ENCODE data around the gene CKMT2. TPM values are rescaled to one million over a fixed set of nuclear protein-coding genes. Genes with fewer than 3 reads are reported as not detected.
A peak's percentile ranks its signal among the peaks of the same experiment; 100 is the strongest.

The CKMT2 gene
- total RNA-seq, 1 experiment from 2014 or later, result not detected

- peak; percentile 91 for TF ChIP-seq CTCF (conservative IDR thresholded peaks at IDR 0.05; ENCODE audit: low read depth, low read length)
- no peak for TF ChIP-seq EZH2 (IDR thresholded peaks at IDR 0.05; ENCODE audit: low read length, unreplicated experiment)
- no peak for TF ChIP-seq EZH2phosphoT487 (IDR thresholded peaks at IDR 0.05; ENCODE audit: borderline replicate concordance, low read length)
- Histone ChIP-seq H3K9me2 (replicated peaks; ENCODE audit: low read length) (no peaks in the 10 kb centered on the region), H3K79me2 (ENCODE audit: low read length) (no peaks in the 10 kb centered on the region), H3K27ac (ENCODE audit: low read length) (no peak overlapping the region), H2AFZ (ENCODE audit: low read length) (peak overlapping the region; percentile 69), H4K20me1 (ENCODE audit: low read length) (no peaks in the 10 kb centered on the region), H3K4me2 (ENCODE audit: low read length) (peak overlapping the region; percentile 59), H3F3A (ENCODE audit: low read length, unreplicated experiment) (no peaks in the 10 kb centered on the region), H3K36me3 (ENCODE audit: low read depth, low read length) (no peaks in the 10 kb centered on the region), H3K4me1 (ENCODE audit: insufficient read depth, low read length) (no peaks in the 10 kb centered on the region), H3K9me3 (ENCODE audit: low read length) (no peaks in the 10 kb centered on the region), H3K27me3 (ENCODE audit: low read length) (0 out of 2 replicates have a peak, but pooled peaks cover 3% of the 10 kb centered on the region), H3K4me3 (ENCODE audit: low read length) (no peak overlapping the region), H3K9ac (ENCODE audit: low read length) (no peak overlapping the region)
- intact Hi-C loops (cut with micrococcal nuclease), result loop anchor here (1.0 to 5.0 kb wide), 2 partner anchors 103 to 508 kb away; no protein-coding TSS in a partner anchor
- DNase-seq (peak; percentile 80), ATAC-seq (peak; percentile 99)
- POLR2A ChIA-PET (ENCODE audit: unreplicated experiment), result no interaction called here
- CTCF ChIA-PET, result interaction anchor here (0.6 kb wide), 1 partner anchor 370 kb away, joined by 3 read pairs; no protein-coding TSS in a partner anchor
- BruUV-seq (replicated peaks), result no TSS peak
These were observed 38.3 kb upstream of the CKMT2 start for GRCh38 chr5:81194633-81195334.

- H2AFZ ChIP-seq (ENCODE audit: low read length), result peak overlapping the region; percentile 69; the same call in 1 of the 2 replicates
- peak overlapping the region; percentile 59; the same call in 1 of the 2 replicates for H3K4me2 ChIP-seq (ENCODE audit: low read length)
- no peak overlapping the region for H3K9ac ChIP-seq (ENCODE audit: low read length)
- no peaks in the 10 kb centered on the region for H4K20me1 ChIP-seq (ENCODE audit: low read length)
- no peaks in the 10 kb centered on the region for H3K9me3 ChIP-seq (ENCODE audit: low read length)
- no peak overlapping the region for H3K4me3 ChIP-seq (ENCODE audit: low read length)
- POLR2A ChIA-PET (ENCODE audit: unreplicated experiment), result no interaction called here
- CTCF ChIA-PET, result interaction anchor here (0.6 kb wide), 1 partner anchor 370 kb away, joined by 3 read pairs; no protein-coding TSS in a partner anchor
- BruUV-seq (replicated peaks), result no TSS peak
- intact Hi-C loops (cut with micrococcal nuclease), result loop anchor here (1.0 to 5.0 kb wide), 2 partner anchors 102 to 509 kb away; no protein-coding TSS in a partner anchor
- H3K36me3 ChIP-seq (ENCODE audit: low read depth, low read length), result no peaks in the 10 kb centered on the region
- no peaks in the 10 kb centered on the region for H3F3A ChIP-seq (ENCODE audit: low read length, unreplicated experiment)
- H3K27me3 ChIP-seq (ENCODE audit: low read length), result 0 out of 2 replicates have a peak, but pooled peaks cover 3% of the 10 kb centered on the region
- H3K79me2 ChIP-seq (ENCODE audit: low read length), result no peaks in the 10 kb centered on the region
- DNase-seq (no peak), ATAC-seq (0 out of 2 replicates have a peak, but pooled peaks have one; percentile 12)
- H3K4me1 ChIP-seq (ENCODE audit: insufficient read depth, low read length), result no peaks in the 10 kb centered on the region
- H3K9me2 ChIP-seq (replicated peaks; ENCODE audit: low read length), result no peaks in the 10 kb centered on the region
- TF ChIP-seq EZH2 (IDR thresholded peaks at IDR 0.05; ENCODE audit: low read length, unreplicated experiment) (no peak), CTCF (conservative IDR thresholded peaks at IDR 0.05; ENCODE audit: low read depth, low read length) (no peak), EZH2phosphoT487 (IDR thresholded peaks at IDR 0.05; ENCODE audit: borderline replicate concordance, low read length) (no peak)
- no peak overlapping the region for H3K27ac ChIP-seq (ENCODE audit: low read length)
These were observed 37.7 kb upstream of the CKMT2 start for GRCh38 chr5:81195335-81195929.
